K562 (cell line): ENCODE measurements around the gene YPEL1. TPM values are rescaled to one million over a fixed set of nuclear protein-coding genes. Genes with fewer than 3 reads are reported as not detected.

Source experiments
- CBX3 ChIP-seq, 2 experiments: IDR thresholded peaks; 1 replicate in 1 of 2; 2 replicates in 1 of 2; pipeline ENCODE4 v1.6.1; 2012; ENCODE audit warnings: inconsistent platforms in 2 of 2, low read length in 2 of 2, borderline replicate concordance in 1 of 2, control low read depth in 1 of 2
- CEBPG ChIP-seq, 3 experiments: fragments of 200-800 bp in 1 of 3; sonication (Bioruptor generic) in 1 of 3; sonication (generic) in 1 of 3; formaldehyde crosslinking in 1 of 3; IDR thresholded peaks in 2 of 3; conservative IDR thresholded peaks in 1 of 3; 2 replicates each; pipeline versions ENCODE4 v1.6.1 to v1.8.0; 2016 to 2022; ENCODE audit warnings: missing compliant biosample characterization in 2 of 3, missing genetic modification characterization in 2 of 3, mild to moderate bottlenecking in 1 of 3, missing genetic modification reagents in 1 of 3
- EP400 ChIP-seq: fragments of 450-650 bp; IDR thresholded peaks from 2 replicates; pipeline ENCODE4 v1.6.1; 2017; ENCODE audit warnings: antibody characterized with exemption, mild to moderate bottlenecking, moderate library complexity
- GMEB1 ChIP-seq: fragments of 250-450 bp; sonication (Bioruptor Pico); IDR thresholded peaks from 2 replicates; pipeline ENCODE4 v1.4.0; 2020; ENCODE audit warnings: mild to moderate bottlenecking
- GTF2F1 ChIP-seq: IDR thresholded peaks from 2 replicates; pipeline ENCODE4 v1.6.1; 2011; ENCODE audit warnings: low read depth, low read length, improper control_type of control experiment
- HDGF ChIP-seq: fragments of 450-650 bp; IDR thresholded peaks from 2 replicates; pipeline ENCODE4 v1.6.1; 2016
- HMGN3 ChIP-seq: IDR thresholded peaks from 2 replicates; pipeline ENCODE4 v1.6.1; 2011; ENCODE audit warnings: borderline replicate concordance, low read depth, mild to moderate bottlenecking, mixed read lengths, low read length; ENCODE audit not compliant: insufficient read length; ENCODE audit errors: extremely low read depth
- JUNB ChIP-seq: fragments of 450-650 bp; formaldehyde crosslinking; conservative IDR thresholded peaks from 2 replicates; pipeline ENCODE4 v1.4.0; 2020; ENCODE audit warnings: mild to moderate bottlenecking
- KLF1 ChIP-seq: fragments of 450-650 bp; IDR thresholded peaks from 2 replicates; pipeline ENCODE4 v1.6.1; 2016; ENCODE audit warnings: missing genetic modification characterization, missing compliant biosample characterization
- MYNN ChIP-seq, 2 experiments: sonication (generic); formaldehyde crosslinking in 1 of 2; IDR thresholded peaks; 2 replicates each; pipeline versions ENCODE4 v1.5.0 to v1.6.1; 2016 to 2020; ENCODE audit warnings: antibody characterized with exemption in 1 of 2, missing genetic modification reagents in 1 of 2
- RERE ChIP-seq: sonication (generic); formaldehyde crosslinking; IDR thresholded peaks from 2 replicates; pipeline ENCODE4 v1.8.0; 2023; ENCODE audit warnings: missing genetic modification reagents, mild to moderate bottlenecking, borderline replicate concordance
- STAG1 ChIP-seq: sonication (generic); formaldehyde crosslinking; IDR thresholded peaks from 2 replicates; pipeline ENCODE4 v1.5.0; 2020; ENCODE audit warnings: missing genetic modification reagents, borderline replicate concordance
- TEAD4 ChIP-seq, 2 experiments: sonication (generic) in 1 of 2; formaldehyde crosslinking in 1 of 2; IDR thresholded peaks; 2 replicates each; pipeline versions ENCODE4 v1.6.1 to v1.8.0; 2012 to 2022; ENCODE audit warnings: borderline replicate concordance in 1 of 2, inconsistent platforms in 1 of 2, low read length in 1 of 2, mild to moderate bottlenecking in 1 of 2, missing genetic modification reagents in 1 of 2
- ZBTB7A ChIP-seq: IDR thresholded peaks from 2 replicates; pipeline ENCODE4 v1.6.1; 2011; ENCODE audit warnings: low read depth, mild to moderate bottlenecking, low read length, moderate library complexity, borderline replicate concordance; ENCODE audit not compliant: control insufficient read depth
- ZC3H4 ChIP-seq: sonication (generic); formaldehyde crosslinking; IDR thresholded peaks from 2 replicates; pipeline ENCODE4 v1.9.0; 2021; ENCODE audit warnings: missing genetic modification reagents, borderline replicate concordance
- ZKSCAN1 ChIP-seq: fragments of 150-350 bp; IDR thresholded peaks from 2 replicates; pipeline ENCODE4 v1.6.1; 2016; ENCODE audit warnings: low read depth, low read length
- ZNF143 ChIP-seq: sonication (generic); formaldehyde crosslinking; IDR thresholded peaks from 2 replicates; pipeline ENCODE4 v1.9.0; 2022; ENCODE audit warnings: mild to moderate bottlenecking, missing genetic modification reagents
- ZNF589 ChIP-seq: fragments of 200-800 bp; sonication (Bioruptor generic); IDR thresholded peaks from 2 replicates; pipeline ENCODE4 v1.6.1; 2016; ENCODE audit warnings: low read depth, missing genetic modification characterization, missing compliant biosample characterization
- polyA plus RNA-seq, 8 experiments: library from polyadenylated mRNA; depleted of rRNA in 4 of 8; stranded (reverse) in 5 of 8; unstranded in 3 of 8; fragments of >200 nt; fragmentation: Nextera tagmentation in 2 of 8; fragmentation: Illumina TruSeq in 1 of 8; extraction: Ambion mirVana in 2 of 8; extraction: Trizol in 1 of 8; gene quantifications; 2 replicates each; pipeline versions ENCODE4 v1.2.1 to v1.2.3, GENCODE V29; 2011 to 2014; ENCODE audit warnings: inconsistent platforms in 1 of 8, missing spikeins in 1 of 8
- total RNA-seq, 7 experiments: library from RNA; depleted of rRNA in 6 of 7; stranded (reverse); fragments of >200 nt in 6 of 7; fragmentation: Illumina TruSeq in 2 of 7; extraction: Trizol in 2 of 7; gene quantifications; 2 replicates each; pipeline versions ENCODE4 v1.2.1 to v1.2.3, GENCODE V29; 2011 to 2021; ENCODE audit warnings: low replicate concordance in 1 of 7

The YPEL1 gene
- total and polyA plus RNA-seq, 9 of the 15 experiments (the other 6 are each of a cell fraction or from before 2014, with no cell fraction given) = 0.07 to 2.2 (median 0.46) TPM

GRCh38 chr22:21686634-21687393, 48.8 kb downstream of the YPEL1 start (continued):
- TF ChIP-seq ZC3H4 (CRISPR knock-in tag) = peak; percentile 58; the same call in 1 of the 2 replicates
- no peak; the same call in 1 of the 2 replicates for TF ChIP-seq STAG1 (CRISPR knock-in tag)
- TF ChIP-seq RERE (CRISPR knock-in tag) = no peak
- no peak; the same call in 1 of the 2 replicates for TF ChIP-seq ZKSCAN1
- TF ChIP-seq GTF2F1 = 0 out of 2 replicates have a peak, but pooled peaks have one; percentile 42
- peak; percentile 20; the same call in 1 of the 2 replicates for TF ChIP-seq TEAD4 (IDR thresholded peaks at IDR 0.05; ENCODE audit: low read length)
- peak; percentile 55; the same call in 1 of the 2 replicates for TF ChIP-seq TEAD4 (CRISPR knock-in tag; IDR thresholded peaks at IDR 0.05; ENCODE audit: borderline replicate concordance)
- TF ChIP-seq ZNF589 (CRISPR knock-in tag) = no peak
- no peak for TF ChIP-seq EP400
- TF ChIP-seq KLF1 (tag) = peak; percentile 70
- peak; percentile 43 for TF ChIP-seq ZNF143 (CRISPR knock-in tag)
- TF ChIP-seq CBX3 (IDR thresholded peaks at IDR 0.05; ENCODE audit: borderline replicate concordance in 1 of 2, low read length in 2 of 2) = 0 out of 3 replicates have a peak, but pooled peaks of 1 of the 2 experiments have one; percentile 31
- TF ChIP-seq ZBTB7A = peak; percentile 51; the same call in 1 of the 2 replicates
- TF ChIP-seq MYNN (IDR thresholded peaks at IDR 0.05) = 0 out of 2 replicates have a peak, but pooled peaks have one; percentile 1
- no peak for TF ChIP-seq MYNN (CRISPR knock-in tag; IDR thresholded peaks at IDR 0.05)
- peak; percentile 40 for TF ChIP-seq HMGN3
- no peak for TF ChIP-seq HDGF
- TF ChIP-seq CEBPG (CRISPR knock-in tag; IDR thresholded peaks at IDR 0.05) = peak; percentile 60; the same call in 1 of the 2 replicates
- TF ChIP-seq CEBPG (tag; conservative IDR thresholded peaks at IDR 0.05 in 1 of 2, IDR thresholded peaks at IDR 0.05 in 1 of 2) = no peak
- TF ChIP-seq JUNB (CRISPR knock-in tag) = 0 out of 2 replicates have a peak, but pooled peaks have one; percentile 1
- no peak for TF ChIP-seq GMEB1 (CRISPR knock-in tag)
